GM23338 (cell line): ENCODE measurements around the gene FLYWCH1. TPM values are rescaled to one million over a fixed set of nuclear protein-coding genes. Genes with fewer than 3 reads are reported as not detected.
A peak's percentile ranks its signal among the peaks of the same experiment; 100 is the strongest.

Experiments used
- ATAC-seq: fragments of 200-7000 bp; cut with Tn5 transposase; 3 replicates; pipeline ENCODE4 v1.9.1; 2020
- DNase-seq: peaks from one replicate; pipeline ENCODE4 v3.0.0-alpha.2; 2015; ENCODE audit warnings: low spot score
- H2AFZ ChIP-seq: fragments of 200-600 bp; sonication (generic); 2 replicates; pipeline ENCODE4 v1.8.0; 2016; ENCODE audit warnings: antibody characterized with exemption, mild to moderate bottlenecking, moderate library complexity
- H3F3A ChIP-seq: fragments of 200-600 bp; sonication (generic); replicated peaks from 2 replicates; pipeline ENCODE4 v1.8.0; 2017; ENCODE audit warnings: antibody characterized with exemption, mixed run types, low read depth
- H3K27ac ChIP-seq: fragments of 200-600 bp; sonication (generic); 2 replicates; pipeline ENCODE4 v1.6.1; 2016; ENCODE audit warnings: low read depth
- H3K27me3 ChIP-seq: fragments of 200-600 bp; sonication (generic); 2 replicates; pipeline ENCODE4 v1.8.0; 2016; ENCODE audit warnings: mild to moderate bottlenecking, mixed run types, moderate library complexity; ENCODE audit not compliant: insufficient read depth
- H3K36me3 ChIP-seq: fragments of 200-600 bp; sonication (generic); 2 replicates; pipeline ENCODE4 v1.8.0; 2016; ENCODE audit warnings: mild to moderate bottlenecking; ENCODE audit not compliant: insufficient read depth
- H3K4me1 ChIP-seq: fragments of 200-600 bp; sonication (generic); 2 replicates; pipeline ENCODE4 v1.8.0; 2016; ENCODE audit warnings: mild to moderate bottlenecking, moderate library complexity; ENCODE audit not compliant: insufficient read depth
- H3K4me2 ChIP-seq: fragments of 200-600 bp; sonication (generic); 2 replicates; pipeline ENCODE4 v1.7.1; 2017; ENCODE audit warnings: mixed run types
- H3K4me3 ChIP-seq: fragments of 200-600 bp; sonication (generic); 2 replicates; pipeline ENCODE4 v1.6.1; 2016; ENCODE audit warnings: mixed run types
- H3K79me2 ChIP-seq: fragments of 200-600 bp; sonication (generic); replicated peaks from 2 replicates; pipeline ENCODE4 v1.8.0; 2017; ENCODE audit warnings: mild to moderate bottlenecking; ENCODE audit not compliant: insufficient read depth
- H3K9me2 ChIP-seq: fragments of 200-600 bp; sonication (generic); 2 replicates; pipeline ENCODE4 v1.8.0; 2017; ENCODE audit not compliant: insufficient read depth
- H4K20me1 ChIP-seq: fragments of 200-600 bp; sonication (generic); replicated peaks from 2 replicates; pipeline ENCODE4 v1.8.0; 2017; ENCODE audit warnings: mild to moderate bottlenecking; ENCODE audit not compliant: insufficient read depth
- H3K27ac Mint-ChIP-seq: 2 replicates; pipeline ENCODE4 v1.8.0; 2020; ENCODE audit warnings: inconsistent platforms, mild to moderate bottlenecking, moderate library complexity, mixed read lengths
- H3K27me3 Mint-ChIP-seq: 3 replicates; pipeline ENCODE4 v1.8.0; 2022; ENCODE audit warnings: low read depth, mild to moderate bottlenecking, moderate library complexity, mixed read lengths, inconsistent platforms; ENCODE audit not compliant: insufficient read depth, poor library complexity
- H3K36me3 Mint-ChIP-seq: 3 replicates; pipeline ENCODE4 v1.8.0; 2021; ENCODE audit warnings: low read depth, mild to moderate bottlenecking, inconsistent platforms, moderate library complexity, mixed read lengths
- H3K4me1 Mint-ChIP-seq: 3 replicates; pipeline ENCODE4 v1.8.0; 2020; ENCODE audit warnings: mild to moderate bottlenecking, inconsistent platforms, mixed read lengths
- H3K4me3 Mint-ChIP-seq: 3 replicates; pipeline ENCODE4 v1.8.0; 2021; ENCODE audit warnings: moderate library complexity, mild to moderate bottlenecking, inconsistent platforms, mixed read lengths
- H3K9me3 Mint-ChIP-seq: 3 replicates; pipeline ENCODE4 v1.8.0; 2020; ENCODE audit warnings: moderate library complexity, mild to moderate bottlenecking, inconsistent platforms, mixed read lengths
- CREB1 ChIP-seq: fragments of 250-450 bp; sonication (Bioruptor Pico); IDR thresholded peaks from 2 replicates; pipeline ENCODE4 v1.5.0; 2020; ENCODE audit warnings: low read depth, mild to moderate bottlenecking, moderate library complexity
- CTCF ChIP-seq, 2 experiments: fragments of 200-600 bp in 1 of 2; sonication (generic) in 1 of 2; conservative IDR thresholded peaks; 2 replicates each; pipeline versions ENCODE4 v1.5.1 to v1.6.1; 2016 to 2017; ENCODE audit warnings: antibody characterized with exemption in 2 of 2, low read depth in 2 of 2, mild to moderate bottlenecking in 2 of 2, moderate library complexity in 1 of 2
- ETS1 ChIP-seq: IDR thresholded peaks from 2 replicates; pipeline ENCODE4 v1.6.1; 2016; ENCODE audit warnings: antibody characterized with exemption
- EZH2 ChIP-seq: fragments of 200-600 bp; sonication (generic); IDR thresholded peaks from one replicate; pipeline ENCODE4 v1.8.0; 2017; ENCODE audit warnings: antibody characterized with exemption, mild to moderate bottlenecking, low read depth; ENCODE audit not compliant: unreplicated experiment
- EZH2phosphoT487 ChIP-seq: fragments of 200-600 bp; sonication (generic); IDR thresholded peaks from one replicate; pipeline ENCODE4 v1.8.1; 2018; ENCODE audit warnings: antibody characterized with exemption; ENCODE audit not compliant: unreplicated experiment
- NANOG ChIP-seq: IDR thresholded peaks from 2 replicates; pipeline ENCODE4 v1.6.1; 2016; ENCODE audit warnings: antibody characterized with exemption, borderline replicate concordance
- POLR2AphosphoS5 ChIP-seq: IDR thresholded peaks from 2 replicates; pipeline ENCODE4 v1.6.1; 2016; ENCODE audit warnings: antibody characterized with exemption, low read depth
- REST ChIP-seq: IDR thresholded peaks from one replicate; pipeline ENCODE4 v1.6.1; 2018; ENCODE audit warnings: antibody characterized with exemption; ENCODE audit not compliant: unreplicated experiment
- ZNF114 ChIP-seq: fragments of 250-450 bp; sonication (Bioruptor Pico); IDR thresholded peaks from 2 replicates; pipeline ENCODE4 v1.5.0; 2020; ENCODE audit warnings: mild to moderate bottlenecking, moderate library complexity
- ZNF331 ChIP-seq: fragments of 250-450 bp; sonication (Bioruptor Pico); IDR thresholded peaks from 2 replicates; pipeline ENCODE4 v1.5.0; 2020; ENCODE audit warnings: low read depth, mild to moderate bottlenecking, moderate library complexity
- ZNF462 ChIP-seq: fragments of 250-450 bp; sonication (Bioruptor Pico); IDR thresholded peaks from 2 replicates; pipeline ENCODE4 v1.5.0; 2020; ENCODE audit warnings: mild to moderate bottlenecking, moderate library complexity
- polyA plus RNA-seq: library from polyadenylated mRNA; unstranded; fragments of >200 nt; fragmentation: Nextera tagmentation; extraction: Ambion mirVana; gene quantifications from 2 replicates; pipeline ENCODE4 v1.2.1, GENCODE V29; 2016
- total RNA-seq: library from RNA; depleted of rRNA; stranded (reverse); fragments of >200 nt; shearing (Covaris generic); gene quantifications from 2 replicates; pipeline ENCODE4 v1.2.3, GENCODE V29; 2014

Gene FLYWCH1
- total and polyA plus RNA-seq, 2 experiments from 2014 or later = 6.0 to 29.3 TPM

GRCh38 chr16:2967721-2968161 is 56.0 kb downstream of the FLYWCH1 start (continued):
- no peak for TF ChIP-seq ZNF462 (CRISPR knock-in tag)
- no peak for TF ChIP-seq EZH2phosphoT487
- no peak for TF ChIP-seq ZNF114
- TF ChIP-seq CREB1 (CRISPR knock-in tag) = no peak

GRCh38 chr16:2968368-2968737 is 56.6 kb downstream of the FLYWCH1 start:
- no peaks in the 10 kb centered on the region for H3K9me3 Mint-ChIP-seq
- Histone ChIP-seq H2AFZ (peak overlapping the region; percentile 85; the same call in 1 of the 2 replicates), H3K4me2 (peak overlapping the region; percentile 95), H3K9me2 (no peaks in the 10 kb centered on the region), H3K4me3 (peak overlapping the region; percentile 94), H3K79me2 (no peaks in the 10 kb centered on the region), H3F3A (peaks cover 40% of the 10 kb centered on the region), H3K4me1 (peaks cover 20% of the 10 kb centered on the region; the same call in 1 of the 2 replicates), H3K27me3 (peaks cover 39% of the 10 kb centered on the region), H3K36me3 (no peaks in the 10 kb centered on the region), H4K20me1 (peaks cover 12% of the 10 kb centered on the region), H3K27ac (no peak overlapping the region)
- H3K36me3 Mint-ChIP-seq = peaks cover 17% of the 10 kb centered on the region
- no peak overlapping the region for H3K27ac Mint-ChIP-seq
- peaks cover 27% of the 10 kb centered on the region for H3K4me1 Mint-ChIP-seq
- peaks cover 47% of the 10 kb centered on the region for H3K27me3 Mint-ChIP-seq
- ATAC-seq (no peak), DNase-seq (peak; percentile 54)
- peak overlapping the region; percentile 68 for H3K4me3 Mint-ChIP-seq
- TF ChIP-seq CREB1 (CRISPR knock-in tag) (no peak), EZH2 (no peak), POLR2AphosphoS5 (no peak), ETS1 (no peak), NANOG (no peak), ZNF331 (no peak), REST (no peak), ZNF114 (no peak), CTCF (conservative IDR thresholded peaks at IDR 0.05; ENCODE audit: low read depth in 2 of 2) (no peak)
